HG03097 (cell line): ENCODE data around the gene TXNDC2.
A peak's percentile ranks its signal among the peaks of the same experiment; 100 is the strongest.
"Not testable (repeated sequence)": the region's sequence is repeated elsewhere in the genome, so short reads cannot be mapped to it uniquely, and the experiment has no call there.

Experiments used
- ATAC-seq: cut with Tn5 transposase; IDR thresholded peaks from one replicate; pipeline ENCODE4 v1.9.1; 2021; ENCODE audit not compliant: unreplicated experiment, low FRiP score

TXNDC2 gene

DNA sequence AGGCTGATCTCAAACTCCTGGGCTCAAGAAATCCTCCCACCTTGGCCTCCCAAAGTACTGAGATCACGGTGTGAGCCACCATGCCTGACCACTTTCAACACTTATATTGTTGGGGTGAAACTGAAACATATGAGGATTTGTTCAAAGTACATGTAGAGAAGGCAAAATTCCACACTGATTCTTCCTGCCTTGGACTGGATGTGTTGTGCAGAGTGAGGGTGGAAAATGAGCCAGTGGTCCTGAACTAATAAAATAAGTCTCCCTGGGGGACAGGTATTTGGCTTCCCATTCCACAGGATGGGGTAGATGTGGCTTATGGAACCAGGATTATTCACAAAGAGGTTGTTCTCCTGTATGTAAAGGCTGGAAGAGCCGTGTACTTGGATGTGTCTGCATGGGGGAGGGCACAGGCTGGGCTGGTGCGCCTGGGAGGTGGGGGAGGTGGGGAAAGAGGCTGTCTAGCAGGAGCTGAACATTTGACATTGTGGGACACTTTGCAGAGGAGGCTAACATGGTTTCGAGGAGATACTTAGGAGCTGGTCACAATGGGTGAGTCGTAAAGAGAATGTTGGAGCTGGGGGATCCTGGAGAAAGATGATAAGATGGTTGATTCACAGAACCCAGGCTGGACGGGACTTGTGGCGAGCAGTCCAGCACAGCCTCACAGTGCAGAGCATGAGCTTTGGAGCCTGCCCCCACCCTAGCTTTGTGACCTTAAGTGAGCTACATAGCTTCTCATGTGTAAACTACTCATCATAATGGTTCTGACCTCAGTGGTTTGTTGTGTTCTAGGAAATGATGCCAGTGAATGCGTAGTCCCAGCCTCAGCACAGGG, at the start of gene TXNDC2:
Gene TXNDC2 (plus strand): TSS at position 804 of the 835 bp plus-strand sequence. CDS start 708 bp downstream, outside the sequence.
- ATAC-seq = no peak

DNA sequence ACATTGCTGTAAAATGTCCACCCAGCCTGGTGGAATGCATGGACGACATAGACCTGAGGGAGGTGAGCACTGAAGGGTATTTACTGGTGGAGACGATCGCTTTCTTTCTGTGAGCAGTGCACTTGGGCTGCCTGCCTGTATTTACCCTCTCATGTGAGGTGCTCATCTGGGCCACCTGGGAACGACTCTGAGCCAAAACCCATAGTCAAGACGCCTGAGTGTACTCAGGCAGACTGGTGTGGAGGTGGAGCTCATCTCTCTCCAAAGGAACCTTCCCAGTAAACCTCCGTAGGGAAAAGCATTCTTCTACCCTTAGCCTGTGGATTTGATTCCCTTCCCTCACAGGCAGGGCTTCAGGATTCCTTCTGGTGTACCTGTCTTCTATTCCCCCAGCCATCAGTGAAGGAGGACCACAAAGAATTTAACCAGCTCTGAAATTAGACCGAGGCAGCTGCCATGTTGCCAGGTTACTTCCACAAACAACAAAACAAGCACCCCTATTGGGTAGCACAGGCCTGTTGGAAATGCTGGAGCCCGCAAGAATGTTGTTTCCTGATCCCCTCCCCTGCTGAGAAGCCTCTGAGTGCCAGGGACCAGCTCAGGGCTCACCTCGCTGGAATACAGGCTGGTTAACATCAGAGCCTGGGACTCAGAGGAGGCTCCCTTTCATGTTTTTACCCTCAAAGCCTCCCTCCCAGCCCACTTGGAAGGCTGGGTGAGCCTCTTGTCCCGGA, 47.5 kb upstream of the TXNDC2 start:
- no peak for ATAC-seq

DNA sequence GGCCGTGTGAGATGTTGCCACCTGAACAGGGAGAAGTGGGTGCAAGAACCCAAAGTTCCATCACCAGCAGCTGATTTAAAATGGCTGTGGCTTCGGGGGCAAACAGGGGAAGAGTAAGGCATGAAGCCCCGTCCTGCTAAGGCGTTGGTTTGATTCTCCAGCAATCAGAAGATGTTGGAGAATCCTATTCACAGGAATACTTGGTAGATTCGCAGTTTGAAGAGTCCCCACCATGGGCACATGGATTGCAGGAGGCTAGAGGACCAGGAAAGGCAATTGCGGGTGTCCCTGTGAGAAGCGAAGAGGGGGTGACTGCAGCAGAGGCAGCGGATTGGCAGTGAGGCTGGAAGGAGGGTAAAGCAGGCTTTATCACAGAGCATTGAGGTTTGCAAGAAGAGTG, 46.6 kb upstream of the TXNDC2 start:
- no peak for ATAC-seq

DNA sequence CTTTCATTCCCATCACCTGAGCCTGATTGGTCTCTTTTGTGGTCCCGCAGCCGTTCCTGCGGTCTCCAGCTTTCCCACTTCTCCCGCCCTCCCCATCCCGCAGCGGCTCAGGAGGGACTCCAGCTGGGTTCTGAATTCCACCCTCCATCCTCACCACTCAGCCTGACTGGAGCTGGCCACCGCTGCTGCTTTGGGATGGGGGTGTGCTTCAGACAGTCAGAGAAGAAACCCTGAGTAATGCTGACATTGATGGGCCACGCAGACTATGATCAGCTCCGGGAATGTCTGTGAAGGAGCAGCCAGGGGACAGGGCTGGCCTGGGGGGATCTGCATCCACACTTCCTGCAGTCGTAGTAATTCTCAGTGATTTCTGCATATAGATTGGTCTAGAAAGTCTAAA, 45.9 kb upstream of the TXNDC2 start:
- no peak for ATAC-seq

DNA sequence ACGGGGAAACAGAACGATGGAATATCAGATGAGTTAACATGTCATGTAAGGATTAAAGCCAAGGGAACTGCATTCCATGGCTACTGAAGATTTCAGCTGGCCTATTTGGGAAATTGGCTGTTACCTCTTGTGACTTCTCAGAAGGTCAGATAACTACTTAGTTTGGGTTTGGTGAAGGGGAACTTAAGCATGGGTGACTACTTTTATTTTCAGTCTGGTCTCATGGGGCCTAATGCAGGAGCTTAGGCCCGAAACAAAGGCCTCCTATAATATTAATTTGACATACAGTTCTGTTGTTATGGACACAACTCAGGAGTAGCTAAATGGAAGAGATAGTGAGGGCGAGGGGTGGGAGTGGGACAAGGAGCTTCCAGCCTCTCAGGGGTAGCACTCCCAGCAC, 44.0 kb upstream of the TXNDC2 start:
- no peak for ATAC-seq

DNA sequence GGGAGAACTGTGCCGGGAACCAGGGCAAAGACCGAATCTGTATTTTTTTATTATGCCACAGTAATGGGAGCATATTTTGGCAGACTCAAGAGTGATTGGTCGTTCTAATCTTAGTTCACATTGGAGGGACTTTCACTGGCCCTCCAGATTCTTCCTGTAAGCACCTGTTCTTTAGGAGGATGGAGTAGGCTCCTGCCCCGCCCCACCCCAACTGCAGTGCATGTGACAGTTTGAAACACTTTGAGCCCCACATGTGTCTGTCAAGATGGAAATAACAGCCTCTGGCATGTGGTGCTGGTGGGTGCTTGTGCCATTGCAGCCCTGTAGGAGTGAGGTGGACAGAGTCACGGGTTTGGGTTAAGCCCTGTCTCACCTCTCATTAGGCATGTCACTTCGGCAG, 43.3 kb upstream of the TXNDC2 start:
- no peak for ATAC-seq

GRCh38 chr18:9845256-9845655, 40.5 kb upstream of the TXNDC2 start:
- ATAC-seq = no peak

DNA sequence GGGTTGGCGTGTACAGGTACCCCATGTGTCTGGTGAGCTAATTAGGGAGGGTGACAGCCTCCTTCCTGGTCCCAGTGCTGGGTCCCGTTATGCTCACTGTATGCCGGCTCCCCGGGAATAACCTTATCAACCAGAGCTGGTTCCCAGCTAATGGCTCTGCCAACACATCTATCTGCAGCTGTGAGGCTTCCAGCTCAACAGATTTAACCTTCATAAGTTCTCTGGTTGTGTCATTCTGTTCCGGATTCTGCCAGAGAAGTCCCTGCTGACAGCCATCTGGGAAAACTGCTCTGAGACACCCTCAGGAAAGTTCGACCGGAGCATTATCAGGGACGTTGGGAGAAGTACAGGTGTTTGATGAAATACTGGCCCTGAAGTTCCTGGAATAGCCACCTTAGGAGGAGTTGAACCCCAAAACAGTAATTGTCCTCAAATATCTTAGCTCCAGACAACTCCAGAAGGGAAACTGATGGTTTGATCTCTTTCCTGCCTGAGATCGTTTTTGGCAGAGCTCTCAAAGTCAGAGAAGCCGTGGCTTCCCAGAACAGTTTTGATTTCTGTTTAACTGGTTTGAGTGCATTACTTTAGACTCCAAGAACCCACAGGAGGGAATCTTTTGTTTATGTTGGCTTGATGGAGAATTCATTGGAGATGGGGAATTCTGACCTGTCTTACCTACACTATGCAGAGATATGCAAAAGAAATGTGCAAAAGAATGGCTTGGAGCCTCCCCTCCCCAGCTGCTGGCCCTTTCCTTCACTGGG, 39.4 kb upstream of the TXNDC2 start:
- ATAC-seq = no peak

DNA sequence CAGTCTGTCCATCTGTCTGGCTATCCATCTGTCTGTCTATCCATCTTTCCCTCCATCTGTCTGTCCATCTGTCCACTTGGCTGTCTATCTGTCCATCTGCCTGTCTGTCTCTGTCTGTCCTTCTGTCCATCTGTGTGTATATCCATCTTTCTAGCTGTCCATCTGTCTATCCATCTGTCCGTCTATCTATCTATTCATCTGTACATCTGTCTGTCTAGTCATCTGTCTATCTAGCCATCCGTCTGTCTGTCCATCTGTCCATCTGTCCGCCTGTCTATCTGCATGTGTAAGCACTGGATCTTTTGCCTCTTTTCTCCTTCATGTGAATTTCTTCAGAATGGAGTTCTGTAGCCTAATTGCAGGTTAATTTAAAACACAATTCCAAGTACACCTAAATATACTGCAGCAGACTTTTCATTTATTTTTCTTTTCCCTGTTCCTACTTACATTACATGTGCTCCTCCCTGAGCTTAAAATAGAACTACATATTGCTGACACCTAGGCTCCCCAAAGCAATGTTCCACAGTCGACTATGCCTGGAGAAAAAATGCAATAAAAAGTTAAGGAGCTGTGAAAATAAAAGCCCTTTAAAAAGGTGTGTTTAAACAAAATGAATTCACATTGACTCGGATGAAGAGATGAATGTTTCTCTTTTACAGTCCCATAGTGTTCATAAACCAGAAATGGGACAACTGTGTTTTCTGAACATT, 37.4 kb upstream of the TXNDC2 start:
- no peak for ATAC-seq

DNA sequence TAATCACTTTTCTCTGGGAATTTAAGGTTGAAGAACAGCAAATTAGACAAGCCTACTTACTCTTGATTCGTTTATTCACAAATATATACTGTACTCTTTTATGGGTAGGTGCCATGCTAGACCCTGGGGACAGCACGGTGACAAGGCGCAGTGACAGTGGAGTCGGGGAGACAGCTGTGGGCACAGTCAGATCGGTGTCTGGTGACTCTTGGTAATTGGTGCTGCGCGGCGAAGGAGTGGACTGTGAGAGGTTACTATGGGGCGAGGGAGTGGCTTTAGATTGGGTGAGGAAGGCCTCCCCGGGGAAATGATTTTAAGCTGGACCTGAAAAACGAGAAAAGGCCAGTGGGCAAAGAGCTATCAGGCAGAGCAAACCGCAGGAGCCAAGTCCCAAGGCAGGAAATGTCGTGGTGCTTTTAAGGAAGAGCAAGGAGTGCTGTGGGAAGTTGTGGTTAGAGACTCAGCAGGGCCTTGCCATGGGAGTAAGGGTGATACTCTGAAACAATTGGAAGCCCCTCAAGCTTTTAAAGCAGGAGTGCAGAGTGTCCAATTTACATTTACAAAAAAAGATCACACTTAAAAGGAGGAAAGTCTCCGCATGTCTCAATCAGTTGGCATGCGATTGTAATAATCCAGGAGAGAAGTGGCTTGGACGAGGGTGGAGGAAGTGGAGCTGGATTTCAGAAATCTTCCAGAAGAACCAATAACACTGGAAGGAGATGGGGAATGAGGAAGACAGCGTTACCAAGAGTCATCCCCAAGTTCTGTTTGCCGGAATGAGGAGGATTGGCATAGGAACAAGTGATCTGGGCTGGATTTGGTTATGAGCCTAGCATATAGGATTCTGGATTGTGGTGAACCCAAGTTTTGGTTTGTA, 36.1 kb upstream of the TXNDC2 start:
- ATAC-seq = peak; percentile 71

GRCh38 chr18:9850309-9850708, 35.5 kb upstream of the TXNDC2 start:
- ATAC-seq = no peak

DNA sequence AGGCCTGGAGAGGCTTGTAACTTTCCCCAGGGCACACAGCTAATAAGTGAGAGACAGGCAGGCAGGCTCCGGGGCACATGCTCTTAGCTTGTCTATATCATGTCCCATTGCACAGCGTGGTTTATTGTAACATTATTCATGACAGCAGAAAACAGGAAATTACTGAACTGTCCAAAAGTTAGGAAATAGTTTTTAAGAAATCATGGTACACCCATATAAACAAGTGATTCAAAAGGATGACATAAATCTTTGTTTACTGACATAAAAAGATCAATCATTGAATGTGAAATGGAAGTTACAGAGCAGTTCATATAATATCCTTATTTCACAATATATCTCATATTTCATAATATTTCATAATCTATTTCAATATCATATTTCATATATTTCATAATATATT, 34.3 kb upstream of the TXNDC2 start:
- no peak for ATAC-seq

DNA sequence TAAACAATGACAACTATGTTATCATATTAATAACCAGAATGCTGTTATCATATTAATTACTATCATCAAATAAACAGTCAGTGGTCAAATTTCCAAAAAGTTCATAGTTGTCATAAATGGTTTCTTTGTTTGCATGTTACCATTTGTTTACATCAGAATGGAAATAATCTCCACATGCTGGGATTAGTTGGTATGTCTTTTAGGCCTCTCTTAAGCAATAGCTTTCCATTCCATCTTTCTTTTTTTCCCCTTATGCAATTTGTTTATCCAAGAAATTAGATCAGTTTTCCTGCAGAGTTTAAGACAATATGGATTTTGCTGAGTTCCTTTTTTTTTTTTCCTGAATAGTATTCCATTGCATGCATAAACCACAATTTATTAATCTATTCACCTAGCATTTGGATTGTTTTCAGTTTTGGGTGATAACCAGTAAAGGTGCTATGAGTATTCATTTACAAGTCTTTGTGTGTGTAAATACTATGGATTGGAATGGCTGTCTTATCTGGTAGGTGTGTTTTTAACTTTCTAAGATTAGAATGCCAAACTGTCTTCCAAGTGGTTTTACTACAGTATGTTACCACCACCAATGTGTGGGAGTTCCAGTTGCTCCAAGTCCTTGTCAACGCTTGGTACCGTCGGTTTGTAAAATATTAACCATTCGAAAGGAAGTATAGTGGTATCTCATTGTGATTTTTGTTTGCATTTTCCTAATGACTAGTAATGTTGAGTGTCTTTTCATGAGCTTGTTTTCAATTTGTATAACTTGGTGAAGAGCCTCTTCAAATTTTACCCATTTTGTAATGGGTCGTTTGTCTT, 33.3 kb upstream of the TXNDC2 start:
- no peak for ATAC-seq

DNA sequence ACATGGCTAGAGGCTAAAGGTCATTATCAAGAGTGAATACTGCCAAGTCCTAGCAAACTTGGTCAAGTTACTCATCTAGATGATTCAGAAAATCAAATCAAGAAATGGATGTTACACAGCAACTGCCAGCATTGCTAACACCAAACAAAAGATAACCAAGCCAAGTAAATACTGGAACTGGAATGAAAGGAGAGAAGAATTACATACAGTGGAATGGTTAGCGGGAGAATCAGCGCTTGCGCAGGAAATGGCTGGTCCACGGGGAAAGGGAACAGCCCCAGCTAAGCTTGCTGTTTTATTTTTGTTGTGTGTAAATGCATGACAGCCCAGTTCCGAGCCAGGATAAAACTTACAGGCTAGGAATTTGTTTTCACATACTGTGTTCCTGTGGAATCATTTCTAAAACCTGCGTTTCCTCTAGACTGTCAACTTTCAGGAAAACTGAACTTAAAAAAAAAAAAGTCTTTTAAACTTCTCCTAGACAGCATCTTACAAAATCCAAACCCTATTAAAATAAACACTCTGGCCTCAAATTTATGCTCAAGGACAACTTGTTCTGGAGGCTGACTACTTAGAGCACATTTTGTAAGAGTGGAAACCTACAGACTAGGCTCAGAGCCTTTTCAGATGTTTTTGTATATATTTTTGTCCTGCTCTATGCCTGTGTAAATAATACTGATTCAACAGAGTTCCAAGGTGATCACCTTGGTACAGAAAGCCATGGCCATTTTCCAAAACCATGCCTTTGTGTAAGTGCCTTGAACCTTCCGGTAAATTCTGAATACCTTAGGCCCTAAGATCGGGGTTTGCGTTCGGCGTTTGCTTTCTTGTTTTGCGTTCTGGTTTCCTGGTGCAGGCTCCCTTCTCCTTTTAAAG, 30.7 kb upstream of the TXNDC2 start:
- no peak for ATAC-seq

DNA sequence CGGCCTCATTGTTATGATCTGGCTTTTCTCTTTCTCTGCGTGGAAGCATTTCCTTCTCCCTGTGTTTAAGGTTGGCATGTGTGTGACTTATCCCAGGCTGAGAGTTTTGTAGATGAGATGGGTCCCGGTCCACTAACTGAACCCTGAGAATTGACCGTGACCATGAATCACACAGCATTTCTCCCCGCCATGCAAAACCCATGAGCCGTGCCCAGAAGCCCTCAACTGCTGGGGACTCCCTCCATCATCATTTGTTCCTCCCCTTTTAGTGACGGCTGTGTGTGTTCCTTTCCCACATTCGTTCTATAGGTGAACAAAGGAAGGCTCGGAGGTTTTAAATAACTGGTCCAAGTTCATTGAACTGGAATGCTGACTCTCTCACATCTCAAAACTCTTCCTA, 30.1 kb upstream of the TXNDC2 start:
- no peak for ATAC-seq

- ATAC-seq = no peak
Measured at GRCh38 chr18:9856092-9856491, 29.7 kb upstream of the TXNDC2 start.

GRCh38 chr18:9857479-9857998, 28.2 kb upstream of the TXNDC2 start:
- not testable (repeated sequence) for ATAC-seq

- no peak for ATAC-seq
Measured at GRCh38 chr18:9858642-9859041, 27.1 kb upstream of the TXNDC2 start.
